SW480 (cell line): Measurements from ENCODE around the gene PTPRS.

Experiments used
- DNase-seq: peaks from one replicate; pipeline ENCODE4 v3.0.0-alpha.2; 2016; ENCODE audit warnings: low spot score

The PTPRS gene

GRCh38 chr19:5355076-5355475 lies 14.5 kb upstream of the PTPRS start:
- DNase-seq, result no peak

GRCh38 chr19:5354403-5354802 lies 13.8 kb upstream of the PTPRS start:
- DNase-seq, result no peak

- peak; percentile 52 for DNase-seq
These were observed 11.7 kb upstream of the PTPRS start for GRCh38 chr19:5352229-5352763.

- DNase-seq, result no peak
These were observed 11.2 kb upstream of the PTPRS start for GRCh38 chr19:5351731-5352228.

- no peak for DNase-seq
These were observed 8.4 kb upstream of the PTPRS start for GRCh38 chr19:5349041-5349440.

- no peak for DNase-seq
These were observed 5.3 kb upstream of the PTPRS start for GRCh38 chr19:5345895-5346386.

GRCh38 chr19:5343848-5344247 lies 3.2 kb upstream of the PTPRS start:
- DNase-seq, result peak; percentile 34

GRCh38 chr19:5342573-5343201 lies 2.1 kb upstream of the PTPRS start:
- no peak for DNase-seq

GRCh38 chr19:5341981-5342380 lies 1.4 kb upstream of the PTPRS start:
- no peak for DNase-seq

GRCh38 chr19:5341448-5341820 lies 822 bp upstream of the PTPRS start:
- no peak for DNase-seq

GRCh38 chr19:5339950-5340636 lies 519 bp downstream of the PTPRS start:
- DNase-seq, result no peak

- no peak for DNase-seq
These were observed 1.2 kb downstream of the PTPRS start for GRCh38 chr19:5339198-5339949.

GRCh38 chr19:5338656-5339197 lies 1.9 kb downstream of the PTPRS start:
- DNase-seq, result no peak

- DNase-seq, result no peak
These were observed 2.6 kb downstream of the PTPRS start for GRCh38 chr19:5337708-5338655.

- no peak for DNase-seq
These were observed 3.5 kb downstream of the PTPRS start for GRCh38 chr19:5337126-5337525.

- DNase-seq, result no peak
These were observed 4.2 kb downstream of the PTPRS start for GRCh38 chr19:5336195-5336965.

- no peak for DNase-seq
These were observed 5.0 kb downstream of the PTPRS start for GRCh38 chr19:5335593-5335992.

GRCh38 chr19:5334824-5335500 lies 5.7 kb downstream of the PTPRS start:
- DNase-seq, result no peak

- DNase-seq, result no peak
These were observed 6.3 kb downstream of the PTPRS start for GRCh38 chr19:5334366-5334739.
